IPS DF 4.7 (cell line): ENCODE measurements around the gene UMODL1.

Experiments used
- DNase-seq: peaks from one replicate; pipeline ENCODE4 v3.0.0-alpha.2; 2013; ENCODE audit warnings: low spot score; ENCODE audit errors: extremely low read depth

Gene UMODL1

GRCh38 chr21:42189860-42190485, 118.9 kb downstream of the UMODL1 start:
- no peak for DNase-seq

- DNase-seq: no peak
These were observed 119.4 kb downstream of the UMODL1 start for GRCh38 chr21:42190486-42190863.

- DNase-seq: no peak
These were observed 119.9 kb downstream of the UMODL1 start for GRCh38 chr21:42191064-42191463.

GRCh38 chr21:42191696-42192595, 120.8 kb downstream of the UMODL1 start:
- DNase-seq: no peak
